Left lung (tissue), 10 donors: ENCODE results near the gene CDX1. TPM values are rescaled to one million over a fixed set of nuclear protein-coding genes. Genes with fewer than 3 reads are reported as not detected.
A peak's percentile ranks its signal among the peaks of the same experiment; 100 is the strongest.

Source experiments
- ATAC-seq: fragments of 200-7000 bp; cut with Tn5 transposase; one replicate; pipeline ENCODE4 v1.9.1; 2020; ENCODE audit warnings: moderate library complexity
- DNase-seq, 4 donors: peaks; one replicate each; pipeline ENCODE4 v3.0.0-alpha.2; 2013 to 2020
- H3K27ac ChIP-seq, 2 donors: fragments of 200-600 bp; sonication (generic) in 1 of 2; one replicate each; pipeline versions ENCODE4 v1.5.0 to v1.8.0; 2020 to 2021
- H3K27me3 ChIP-seq, 2 donors: fragments of 200-600 bp; sonication (generic) in 1 of 2; one replicate each; pipeline versions ENCODE4 v1.5.0 to v1.8.0; 2020 to 2021
- H3K36me3 ChIP-seq, 2 donors: fragments of 200-600 bp; sonication (generic) in 1 of 2; one replicate each; pipeline versions ENCODE4 v1.5.0 to v1.8.0; 2020 to 2021
- H3K4me1 ChIP-seq, 2 donors: fragments of 200-600 bp; one replicate each; pipeline ENCODE4 v1.8.0; 2021
- H3K4me3 ChIP-seq, 2 donors: fragments of 200-600 bp; sonication (generic) in 1 of 2; one replicate each; pipeline versions ENCODE4 v1.5.0 to v1.8.0; 2020 to 2021; ENCODE audit warnings: mild to moderate bottlenecking in 1 of 2
- H3K9me3 ChIP-seq, 2 donors: fragments of 200-600 bp; sonication (generic) in 1 of 2; one replicate each; pipeline versions ENCODE4 v1.5.0 to v1.8.0; 2020 to 2021
- CTCF ChIP-seq, 2 donors: fragments of 200-600 bp; sonication (generic) in 1 of 2; IDR thresholded peaks; one replicate each; pipeline versions ENCODE4 v1.5.0 to v1.8.0; 2021; ENCODE audit warnings: antibody characterized with exemption in 2 of 2
- intact Hi-C, 2 donors: fragments of 100-400 bp; cut with DNase I; formaldehyde crosslinking; loops; one replicate each; pipeline versions ENCODE4 v1.11.2 to v1.14.2; 2022
- polyA plus RNA-seq, 6 donors: library from polyadenylated mRNA; unstranded; fragments of 120-200 nt; gene quantifications; one replicate each; pipeline ENCODE4 v1.2.1, GENCODE V29; 2013; ENCODE audit not compliant: insufficient read length in 6 of 6
- total RNA-seq, 2 donors: library from RNA; stranded (reverse); fragmentation: NEBNext Ultra II Directional; extraction: Animal tissue kit (Norgen Biotek cat#: 25700); gene quantifications; one replicate each; pipeline ENCODE4 v1.2.1, GENCODE V29; 2021
- donor health status: DM: no; HTN: yes; CAD: no.
- donor health status: DM: no; HTN: no; CAD: no.

The CDX1 gene
- total and polyA plus RNA-seq, 8 donors = 0.14 to 0.60 (median 0.34) TPM; not detected in 1

DNA sequence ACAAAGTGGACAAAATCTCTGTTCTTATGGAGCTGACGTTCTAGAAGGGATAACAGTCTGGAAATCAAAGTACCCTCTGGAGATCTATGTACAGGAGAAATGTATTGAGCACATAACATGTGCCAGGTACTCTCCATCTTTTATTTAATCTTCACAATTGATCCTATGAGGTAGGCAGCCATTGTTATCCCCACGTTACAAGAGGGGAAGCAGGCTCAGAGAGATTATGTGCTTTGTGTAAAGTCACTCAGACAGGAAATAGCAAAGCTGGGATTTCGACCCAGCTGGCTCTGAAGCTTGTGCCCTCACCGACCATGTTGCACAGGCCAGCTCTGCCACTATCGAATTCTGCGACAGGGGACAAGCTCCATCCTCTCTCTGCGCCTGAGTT lies 32.4 kb upstream of the CDX1 start:
- H3K4me1 ChIP-seq = peaks cover 12 to 16% of the 10 kb centered on the region in 2 donors
- ATAC-seq (no peak), DNase-seq (no peak)
- no peaks in the 10 kb centered on the region for H3K27me3 ChIP-seq
- H3K36me3 ChIP-seq = no peaks in the 10 kb centered on the region
- TF ChIP-seq CTCF (IDR thresholded peaks at IDR 0.05) = no peak
- H3K27ac ChIP-seq = peak overlapping the region in 1 of 2 donors; percentile 3
- H3K9me3 ChIP-seq = no peaks in the 10 kb centered on the region
- intact Hi-C loops = no loop called here
- H3K4me3 ChIP-seq = no peak overlapping the region

DNA sequence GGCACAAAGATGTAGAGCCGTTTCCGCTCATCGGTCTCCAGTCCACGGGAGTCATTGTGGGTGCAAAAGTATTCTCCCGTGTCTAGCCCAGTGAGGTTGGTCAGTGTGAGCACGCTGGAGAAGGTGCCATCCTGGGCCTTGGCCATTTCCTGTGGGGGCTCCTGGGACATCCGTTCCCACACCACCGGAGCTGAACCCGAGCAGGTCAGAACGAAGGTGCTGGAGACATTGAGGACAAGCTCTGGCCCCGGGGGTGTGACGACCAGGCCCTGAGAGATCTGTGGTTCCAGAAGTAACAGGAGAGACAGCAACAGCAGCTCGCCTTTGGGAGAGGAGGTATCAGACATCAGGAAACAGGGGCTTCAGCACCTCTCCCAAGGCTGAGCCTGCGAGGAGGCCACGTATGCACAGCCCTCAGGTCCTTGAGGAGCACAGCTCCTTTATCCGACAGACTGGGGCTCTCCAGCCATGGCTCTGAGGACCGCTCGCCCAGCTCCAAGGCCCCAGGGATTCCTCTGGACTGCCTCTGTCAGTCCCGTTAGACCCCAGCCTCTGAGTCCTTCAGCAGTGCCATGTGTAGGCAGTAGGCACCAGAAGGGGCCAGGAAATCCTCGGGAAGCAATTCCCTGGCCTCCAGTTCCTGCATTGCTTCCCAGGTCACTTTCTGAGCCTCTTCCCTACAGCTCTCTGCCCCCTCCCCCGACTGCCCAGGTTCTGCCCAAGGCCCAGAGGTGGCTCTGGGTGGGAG lies 30.8 kb upstream of the CDX1 start:
- Histone ChIP-seq H3K4me1 (peaks cover 4 to 10% of the 10 kb centered on the region in 2 donors), H3K36me3 (no peaks in the 10 kb centered on the region), H3K27me3 (no peaks in the 10 kb centered on the region), H3K9me3 (no peaks in the 10 kb centered on the region), H3K27ac (peak overlapping the region in 1 of 2 donors; percentile 7), H3K4me3 (no peak overlapping the region)
- ATAC-seq (no peak), DNase-seq (no peak)
- intact Hi-C loops = no loop called here
- no peak for TF ChIP-seq CTCF (IDR thresholded peaks at IDR 0.05)

- no peak for ATAC-seq
Observed at GRCh38 chr5:150136305-150137167, 30.0 kb upstream of the CDX1 start.

DNA sequence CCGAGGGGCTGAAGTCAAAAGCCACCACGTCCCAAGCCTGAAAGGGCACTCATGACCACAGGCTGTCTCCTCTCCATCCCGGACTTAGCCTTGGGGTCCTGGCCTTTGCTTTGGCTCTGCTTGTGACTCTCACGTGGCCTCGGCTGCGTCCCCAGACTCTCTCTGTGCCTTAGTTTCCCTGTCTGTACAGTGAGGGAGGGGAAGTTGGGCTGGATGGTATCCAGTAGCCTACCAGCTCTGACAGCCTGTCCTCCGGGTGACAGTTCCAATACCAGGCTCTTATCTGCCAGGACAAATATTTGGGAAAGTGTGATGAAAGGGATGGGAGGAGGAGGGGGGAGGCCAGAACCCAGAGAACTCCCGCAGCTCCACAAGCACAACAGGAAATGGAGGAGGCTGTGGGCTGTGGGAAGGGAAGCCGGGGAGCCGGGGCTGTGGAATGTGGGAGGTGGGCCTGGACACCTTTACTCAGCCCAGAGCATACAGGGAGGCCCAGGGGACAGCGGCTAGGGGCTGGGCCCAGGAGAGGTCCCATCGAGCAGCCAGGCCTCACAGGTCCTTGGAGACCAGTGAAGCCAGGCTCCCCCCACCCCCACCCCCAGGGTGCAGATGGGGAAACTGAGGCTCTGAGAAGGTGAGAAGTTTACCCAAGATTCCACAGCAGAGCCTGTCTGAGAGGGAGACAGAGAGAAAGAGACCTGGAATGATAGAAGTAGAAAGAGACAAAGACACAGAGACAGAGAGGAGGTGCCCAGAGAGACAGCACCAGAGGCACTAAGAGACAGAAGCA lies 29.2 kb upstream of the CDX1 start:
- DNase-seq (no peak), ATAC-seq (no peak)
- Histone ChIP-seq H3K9me3 (no peaks in the 10 kb centered on the region), H3K27me3 (no peaks in the 10 kb centered on the region), H3K36me3 (no peaks in the 10 kb centered on the region), H3K4me3 (no peak overlapping the region), H3K4me1 (peaks cover 8 to 18% of the 10 kb centered on the region in 2 donors), H3K27ac (peak overlapping the region in 1 of 2 donors; percentile 76)
- no peak for TF ChIP-seq CTCF (IDR thresholded peaks at IDR 0.05)
- intact Hi-C loops = no loop called here

More at GRCh38 chr5:150136305-150137167, 30.0 kb upstream of the CDX1 start:
- Histone ChIP-seq H3K27me3 (no peaks in the 10 kb centered on the region), H3K36me3 (no peaks in the 10 kb centered on the region), H3K27ac (no peak overlapping the region), H3K4me3 (no peak overlapping the region), H3K4me1 (peaks cover 4 to 17% of the 10 kb centered on the region in 2 donors), H3K9me3 (no peaks in the 10 kb centered on the region)
- no peak for DNase-seq
- no peak for TF ChIP-seq CTCF (IDR thresholded peaks at IDR 0.05)
- intact Hi-C loops = no loop called here
